ENCODE results near the gene RHOA. TPM values are rescaled to one million over a fixed set of nuclear protein-coding genes. Genes with fewer than 3 reads are reported as not detected.

Gene RHOA
- total and polyA plus RNA-seq, 2 of the 13 experiments (the other 11 are each of a cell fraction or from before 2014, with no cell fraction given) = 131 to 177 TPM

DNA sequence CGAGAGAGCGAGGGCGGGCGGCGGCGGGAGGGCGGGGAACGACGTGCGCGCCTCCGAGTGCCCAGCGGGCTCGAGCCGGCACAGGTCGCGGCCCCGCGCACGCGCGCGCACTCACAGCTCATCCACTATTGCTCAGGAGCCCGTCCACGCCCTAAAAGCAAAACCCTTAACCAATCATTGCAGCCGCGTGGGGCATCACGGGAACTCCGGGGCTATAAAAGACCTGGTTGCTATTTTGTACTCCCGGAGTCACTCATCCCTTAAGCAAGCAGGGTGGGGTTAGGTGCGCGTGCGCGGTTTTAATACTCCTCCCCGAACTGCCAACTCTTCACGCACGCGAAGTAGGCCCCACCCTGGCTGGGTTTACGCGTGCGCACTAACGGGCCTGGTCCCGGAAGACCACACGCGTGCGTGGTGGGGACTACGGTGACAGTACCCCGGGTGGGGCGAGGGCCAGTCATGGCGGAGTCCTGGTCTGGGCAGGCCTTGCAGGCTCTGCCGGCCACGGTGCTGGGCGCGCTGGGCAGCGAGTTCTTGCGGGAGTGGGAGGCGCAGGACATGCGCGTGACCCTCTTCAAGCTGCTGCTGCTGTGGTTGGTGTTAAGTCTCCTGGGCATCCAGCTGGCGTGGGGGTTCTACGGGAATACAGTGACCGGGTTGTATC is at the start of gene RHOA, which contains the start of gene TCTA (continued):
- TF ChIP-seq, protein P1, sequence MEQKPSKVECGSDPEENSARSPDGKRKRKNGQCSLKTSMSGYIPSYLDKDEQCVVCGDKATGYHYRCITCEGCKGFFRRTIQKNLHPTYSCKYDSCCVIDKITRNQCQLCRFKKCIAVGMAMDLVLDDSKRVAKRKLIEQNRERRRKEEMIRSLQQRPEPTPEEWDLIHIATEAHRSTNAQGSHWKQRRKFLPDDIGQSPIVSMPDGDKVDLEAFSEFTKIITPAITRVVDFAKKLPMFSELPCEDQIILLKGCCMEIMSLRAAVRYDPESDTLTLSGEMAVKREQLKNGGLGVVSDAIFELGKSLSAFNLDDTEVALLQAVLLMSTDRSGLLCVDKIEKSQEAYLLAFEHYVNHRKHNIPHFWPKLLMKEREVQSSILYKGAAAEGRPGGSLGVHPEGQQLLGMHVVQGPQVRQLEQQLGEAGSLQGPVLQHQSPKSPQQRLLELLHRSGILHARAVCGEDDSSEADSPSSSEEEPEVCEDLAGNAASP (CRISPR knock-in tag; IDR thresholded peaks at IDR 0.05; ENCODE audit: borderline replicate concordance) = peak; percentile 22; the same call in 1 of the 2 replicates
- TF ChIP-seq, protein P2, sequence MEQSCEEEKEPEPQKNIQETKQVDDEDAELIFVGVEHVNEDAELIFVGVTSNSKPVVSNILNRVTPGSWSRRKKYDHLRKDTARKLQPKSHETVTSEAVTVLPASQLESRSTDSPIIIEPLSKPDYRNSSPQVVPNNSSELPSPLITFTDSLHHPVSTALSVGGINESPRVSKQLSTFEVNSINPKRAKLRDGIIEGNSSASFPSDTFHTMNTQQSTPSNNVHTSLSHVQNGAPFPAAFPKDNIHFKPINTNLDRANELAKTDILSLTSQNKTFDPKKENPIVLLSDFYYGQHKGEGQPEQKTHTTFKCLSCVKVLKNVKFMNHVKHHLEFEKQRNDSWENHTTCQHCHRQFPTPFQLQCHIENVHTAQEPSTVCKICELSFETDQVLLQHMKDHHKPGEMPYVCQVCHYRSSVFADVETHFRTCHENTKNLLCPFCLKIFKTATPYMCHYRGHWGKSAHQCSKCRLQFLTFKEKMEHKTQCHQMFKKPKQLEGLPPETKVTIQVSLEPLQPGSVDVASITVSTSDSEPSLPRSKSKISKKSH (CRISPR knock-in tag; IDR thresholded peaks at IDR 0.05; ENCODE audit: borderline replicate concordance) = peak; percentile 78; the same call in 1 of the 2 replicates
- 0 out of 2 replicates have a peak, but pooled peaks have one; percentile 76 for TF ChIP-seq ZFP37 (CRISPR knock-in tag; IDR thresholded peaks at IDR 0.05; ENCODE audit: borderline replicate concordance)
- 0 out of 2 replicates have a peak, but pooled peaks have one; percentile 46 for TF ChIP-seq RCOR2 (CRISPR knock-in tag; IDR thresholded peaks at IDR 0.05)
- TF ChIP-seq GPN1 (CRISPR knock-in tag; IDR thresholded peaks at IDR 0.05; ENCODE audit: borderline replicate concordance) = no peak
- TF ChIP-seq, protein P3, sequence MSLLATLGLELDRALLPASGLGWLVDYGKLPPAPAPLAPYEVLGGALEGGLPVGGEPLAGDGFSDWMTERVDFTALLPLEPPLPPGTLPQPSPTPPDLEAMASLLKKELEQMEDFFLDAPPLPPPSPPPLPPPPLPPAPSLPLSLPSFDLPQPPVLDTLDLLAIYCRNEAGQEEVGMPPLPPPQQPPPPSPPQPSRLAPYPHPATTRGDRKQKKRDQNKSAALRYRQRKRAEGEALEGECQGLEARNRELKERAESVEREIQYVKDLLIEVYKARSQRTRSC (CRISPR knock-in tag; IDR thresholded peaks at IDR 0.05; ENCODE audit: low read depth) = no peak
- no peak for TF ChIP-seq SMAD3 (CRISPR knock-in tag; IDR thresholded peaks at IDR 0.05)
- TF ChIP-seq, protein P4, sequence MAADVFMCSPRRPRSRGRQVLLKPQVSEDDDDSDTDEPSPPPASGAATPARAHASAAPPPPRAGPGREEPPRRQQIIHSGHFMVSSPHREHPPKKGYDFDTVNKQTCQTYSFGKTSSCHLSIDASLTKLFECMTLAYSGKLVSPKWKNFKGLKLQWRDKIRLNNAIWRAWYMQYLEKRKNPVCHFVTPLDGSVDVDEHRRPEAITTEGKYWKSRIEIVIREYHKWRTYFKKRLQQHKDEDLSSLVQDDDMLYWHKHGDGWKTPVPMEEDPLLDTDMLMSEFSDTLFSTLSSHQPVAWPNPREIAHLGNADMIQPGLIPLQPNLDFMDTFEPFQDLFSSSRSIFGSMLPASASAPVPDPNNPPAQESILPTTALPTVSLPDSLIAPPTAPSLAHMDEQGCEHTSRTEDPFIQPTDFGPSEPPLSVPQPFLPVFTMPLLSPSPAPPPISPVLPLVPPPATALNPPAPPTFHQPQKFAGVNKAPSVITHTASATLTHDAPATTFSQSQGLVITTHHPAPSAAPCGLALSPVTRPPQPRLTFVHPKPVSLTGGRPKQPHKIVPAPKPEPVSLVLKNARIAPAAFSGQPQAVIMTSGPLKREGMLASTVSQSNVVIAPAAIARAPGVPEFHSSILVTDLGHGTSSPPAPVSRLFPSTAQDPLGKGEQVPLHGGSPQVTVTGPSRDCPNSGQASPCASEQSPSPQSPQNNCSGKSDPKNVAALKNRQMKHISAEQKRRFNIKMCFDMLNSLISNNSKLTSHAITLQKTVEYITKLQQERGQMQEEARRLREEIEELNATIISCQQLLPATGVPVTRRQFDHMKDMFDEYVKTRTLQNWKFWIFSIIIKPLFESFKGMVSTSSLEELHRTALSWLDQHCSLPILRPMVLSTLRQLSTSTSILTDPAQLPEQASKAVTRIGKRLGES (CRISPR knock-in tag; IDR thresholded peaks at IDR 0.05; ENCODE audit: borderline replicate concordance) = no peak
- no peak for TF ChIP-seq PAF1 (CRISPR knock-in tag; IDR thresholded peaks at IDR 0.05)
- TF ChIP-seq ZFP36L2 (CRISPR knock-in tag; IDR thresholded peaks at IDR 0.05) = no peak
- no peak for TF ChIP-seq REXO4 (CRISPR knock-in tag; IDR thresholded peaks at IDR 0.05; ENCODE audit: borderline replicate concordance)
- TF ChIP-seq ATF7 (IDR thresholded peaks at IDR 0.05) = no peak
- peak; percentile 66; the same call in 1 of the 2 replicates for TF ChIP-seq ATF7 (CRISPR knock-in tag; IDR thresholded peaks at IDR 0.05)
- TF ChIP-seq, protein P5, sequence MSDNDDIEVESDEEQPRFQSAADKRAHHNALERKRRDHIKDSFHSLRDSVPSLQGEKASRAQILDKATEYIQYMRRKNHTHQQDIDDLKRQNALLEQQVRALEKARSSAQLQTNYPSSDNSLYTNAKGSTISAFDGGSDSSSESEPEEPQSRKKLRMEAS (IDR thresholded peaks at IDR 0.05) = peak; percentile 75
- TF ChIP-seq RBM22 (optimal IDR thresholded peaks at IDR 0.05; ENCODE audit: low read length) = no peak
- no peak for TF ChIP-seq TEAD2 (CRISPR knock-in tag; IDR thresholded peaks at IDR 0.05)
- TF ChIP-seq KAT7 (CRISPR knock-in tag; IDR thresholded peaks at IDR 0.05; ENCODE audit: borderline replicate concordance) = no peak
- peak; percentile 65; the same call in 1 of the 2 replicates for TF ChIP-seq ZNF552 (CRISPR knock-in tag; IDR thresholded peaks at IDR 0.05; ENCODE audit: borderline replicate concordance)
- TF ChIP-seq, protein P6, sequence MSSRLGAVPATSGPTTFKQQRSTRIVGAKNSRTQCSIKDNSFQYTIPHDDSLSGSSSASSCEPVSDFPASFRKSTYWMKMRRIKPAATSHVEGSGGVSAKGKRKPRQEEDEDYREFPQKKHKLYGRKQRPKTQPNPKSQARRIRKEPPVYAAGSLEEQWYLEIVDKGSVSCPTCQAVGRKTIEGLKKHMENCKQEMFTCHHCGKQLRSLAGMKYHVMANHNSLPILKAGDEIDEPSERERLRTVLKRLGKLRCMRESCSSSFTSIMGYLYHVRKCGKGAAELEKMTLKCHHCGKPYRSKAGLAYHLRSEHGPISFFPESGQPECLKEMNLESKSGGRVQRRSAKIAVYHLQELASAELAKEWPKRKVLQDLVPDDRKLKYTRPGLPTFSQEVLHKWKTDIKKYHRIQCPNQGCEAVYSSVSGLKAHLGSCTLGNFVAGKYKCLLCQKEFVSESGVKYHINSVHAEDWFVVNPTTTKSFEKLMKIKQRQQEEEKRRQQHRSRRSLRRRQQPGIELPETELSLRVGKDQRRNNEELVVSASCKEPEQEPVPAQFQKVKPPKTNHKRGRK (CRISPR knock-in tag; IDR thresholded peaks at IDR 0.05) = no peak
- peak; percentile 90 for TF ChIP-seq ERF (CRISPR knock-in tag; IDR thresholded peaks at IDR 0.05)
